Activated effector memory CD4-positive, alpha-beta T cell treated with anti-CD3 and anti-CD28 coated beads, Interleukin-2, amount 50 U/mL, for 16 hours (primary cell): ENCODE results near the gene RHOJ.

ENCODE experiments used
- DNase-seq: peaks from one replicate; pipeline ENCODE4 v3.0.0-alpha.2; 2020

The RHOJ gene

GRCh38 chr14:63209160-63209559 is 4.9 kb downstream of the RHOJ start:
- no peak for DNase-seq

- no peak for DNase-seq
Measured at GRCh38 chr14:63210812-63211211, 6.6 kb downstream of the RHOJ start.

GRCh38 chr14:63212209-63212608 is 8.0 kb downstream of the RHOJ start:
- no peak for DNase-seq

GRCh38 chr14:63212776-63213500 is 8.7 kb downstream of the RHOJ start:
- no peak for DNase-seq

- DNase-seq = no peak
Measured at GRCh38 chr14:63214417-63215196, 10.4 kb downstream of the RHOJ start.

- DNase-seq = no peak
Measured at GRCh38 chr14:63220526-63220925, 16.3 kb downstream of the RHOJ start.

GRCh38 chr14:63223596-63223995 is 19.4 kb downstream of the RHOJ start:
- DNase-seq = no peak

GRCh38 chr14:63224196-63224595 is 20.0 kb downstream of the RHOJ start:
- no peak for DNase-seq

- DNase-seq = no peak
Measured at GRCh38 chr14:63228217-63228616, 24.0 kb downstream of the RHOJ start.

- no peak for DNase-seq
Measured at GRCh38 chr14:63229330-63230059, 25.3 kb downstream of the RHOJ start.

GRCh38 chr14:63231766-63232165 is 27.5 kb downstream of the RHOJ start:
- no peak for DNase-seq

GRCh38 chr14:63237791-63238190 is 33.5 kb downstream of the RHOJ start:
- DNase-seq = no peak

- DNase-seq = no peak
Measured at GRCh38 chr14:63240221-63240620, 36.0 kb downstream of the RHOJ start.

- no peak for DNase-seq
Measured at GRCh38 chr14:63241096-63241495, 36.9 kb downstream of the RHOJ start.

- no peak for DNase-seq
Measured at GRCh38 chr14:63243646-63244045, 39.4 kb downstream of the RHOJ start.

GRCh38 chr14:63245893-63246292 is 41.6 kb downstream of the RHOJ start:
- no peak for DNase-seq

GRCh38 chr14:63248211-63248610 is 44.0 kb downstream of the RHOJ start:
- no peak for DNase-seq

- DNase-seq = no peak
Measured at GRCh38 chr14:63249092-63249491, 44.8 kb downstream of the RHOJ start.

- no peak for DNase-seq
Measured at GRCh38 chr14:63257299-63257698, 53.1 kb downstream of the RHOJ start.

- no peak for DNase-seq
Measured at GRCh38 chr14:63262446-63262845, 58.2 kb downstream of the RHOJ start.

GRCh38 chr14:63266106-63266505 is 61.9 kb downstream of the RHOJ start:
- DNase-seq = no peak

- no peak for DNase-seq
Measured at GRCh38 chr14:63267171-63267570, 62.9 kb downstream of the RHOJ start.

GRCh38 chr14:63268771-63269170 is 64.5 kb downstream of the RHOJ start:
- DNase-seq = no peak
